GM18502 (cell line): ENCODE results near the gene ZDHHC21.
A peak's percentile ranks its signal among the peaks of the same experiment; 100 is the strongest.

ENCODE experiments used
- ATAC-seq: cut with Tn5 transposase; IDR thresholded peaks from one replicate; pipeline ENCODE4 v1.9.1; 2021; ENCODE audit warnings: mild to moderate bottlenecking; ENCODE audit not compliant: unreplicated experiment, poor library complexity

The ZDHHC21 gene

GRCh38 chr9:14633148-14633547 lies 60.1 kb downstream of the ZDHHC21 start:
- no peak for ATAC-seq

- no peak for ATAC-seq
Measured at GRCh38 chr9:14627513-14627912, 65.7 kb downstream of the ZDHHC21 start.

DNA sequence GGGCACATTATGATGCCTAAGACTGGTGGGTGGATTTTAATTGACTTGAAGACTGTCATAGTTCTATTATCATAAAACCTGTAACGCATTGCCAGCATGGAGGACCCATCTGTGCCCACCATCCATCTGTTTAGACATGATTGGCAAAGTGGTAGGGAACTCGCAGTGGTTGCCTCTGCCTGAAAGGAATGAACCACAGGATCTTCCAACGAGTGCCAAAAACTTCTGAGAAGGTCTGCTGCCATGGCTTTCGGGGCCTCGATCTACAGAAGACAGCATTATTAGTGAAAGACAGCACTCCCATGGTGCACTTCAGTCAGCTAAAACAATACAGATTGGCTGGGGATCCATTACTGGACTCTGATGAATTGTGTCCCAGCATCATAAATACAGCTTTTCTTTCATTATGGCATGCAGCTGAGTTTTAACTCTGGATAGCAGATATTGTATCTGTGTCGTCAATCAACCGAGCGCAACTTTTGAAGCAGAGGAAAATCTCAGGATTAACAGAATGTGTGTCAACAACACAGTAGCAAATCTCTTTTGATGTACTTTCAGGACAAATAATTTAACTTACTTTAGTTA lies 74.3 kb downstream of the ZDHHC21 start:
- ATAC-seq = no peak

GRCh38 chr9:14616188-14616982 lies 76.8 kb downstream of the ZDHHC21 start:
- ATAC-seq = peak; percentile 87

DNA sequence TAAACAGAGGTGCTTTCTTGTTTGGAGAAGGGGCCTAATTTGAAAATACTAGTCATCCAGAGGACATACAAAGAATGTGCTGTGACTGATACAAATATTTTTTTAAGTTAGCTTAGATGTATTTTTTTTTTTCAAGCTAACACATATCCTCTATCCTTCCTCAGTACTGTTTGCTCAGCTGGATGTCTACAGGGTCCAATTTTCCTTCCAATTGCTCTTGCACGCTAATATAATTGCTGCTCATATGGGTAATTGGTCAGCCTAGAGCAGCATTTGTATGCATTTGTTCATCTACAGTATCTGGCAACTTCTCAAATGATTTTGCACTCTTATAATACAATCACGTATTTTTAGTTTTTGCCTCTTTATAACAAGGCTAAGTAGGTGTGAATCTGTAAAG lies 84.7 kb downstream of the ZDHHC21 start:
- no peak for ATAC-seq

GRCh38 chr9:14597171-14597799 lies 95.9 kb downstream of the ZDHHC21 start:
- no peak for ATAC-seq

DNA sequence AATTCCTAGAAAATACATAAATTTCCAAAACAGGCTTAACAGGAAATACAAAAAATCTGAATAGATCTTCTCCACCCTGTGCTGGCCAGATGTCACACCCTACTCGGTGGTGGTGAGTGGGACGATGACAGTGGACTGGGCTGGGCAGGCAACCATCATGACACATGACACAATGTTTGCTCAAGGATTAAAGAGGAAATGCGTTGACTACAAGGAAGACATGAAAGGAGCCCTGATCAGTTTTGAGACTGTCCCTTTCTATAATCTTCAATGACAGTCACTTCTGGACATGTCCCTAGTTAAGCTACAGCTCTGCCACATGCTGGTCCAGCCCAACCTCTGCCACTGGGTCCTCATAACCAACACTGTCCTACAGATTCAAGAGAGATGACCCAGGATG lies 99.8 kb downstream of the ZDHHC21 start:
- ATAC-seq = no peak

DNA sequence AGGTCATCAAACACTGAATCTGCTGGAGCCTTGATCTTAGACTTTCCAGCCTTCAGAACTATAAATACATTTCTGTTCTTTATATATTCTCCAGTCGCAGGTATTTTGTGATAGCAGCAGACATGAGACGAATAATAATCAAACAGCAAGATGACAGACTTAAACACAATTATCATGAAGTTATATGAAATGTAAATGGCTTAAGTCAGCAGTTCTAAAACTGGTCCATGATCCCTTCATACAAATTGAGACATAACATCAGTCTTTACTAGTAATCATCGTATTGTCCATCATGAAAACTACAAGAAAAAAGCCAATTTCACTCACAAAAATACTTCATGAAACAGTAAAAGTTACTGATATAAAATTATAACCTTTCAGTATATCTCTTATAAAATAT lies 101.8 kb downstream of the ZDHHC21 start:
- ATAC-seq = no peak

GRCh38 chr9:14585730-14586473 lies 107.3 kb downstream of the ZDHHC21 start:
- ATAC-seq = peak; percentile 100

DNA sequence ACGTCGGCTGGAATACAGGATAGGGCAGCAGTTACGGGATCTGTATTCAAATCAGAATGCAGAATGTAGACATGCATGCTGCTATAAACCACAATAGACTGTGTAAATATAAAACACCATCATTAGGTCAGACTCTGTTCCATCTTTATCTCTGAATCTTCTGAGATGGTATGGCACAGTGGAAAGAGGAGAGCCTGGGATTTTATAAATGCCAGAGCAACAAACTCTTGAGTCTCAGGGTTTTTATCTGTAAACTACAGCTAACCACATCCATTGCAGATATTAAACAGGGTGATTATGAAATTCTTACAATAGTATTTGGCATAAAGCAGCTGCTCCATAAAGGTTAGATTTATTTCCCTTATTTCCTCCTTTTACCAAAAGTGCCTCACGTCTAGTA lies 108.7 kb downstream of the ZDHHC21 start:
- ATAC-seq = no peak

DNA sequence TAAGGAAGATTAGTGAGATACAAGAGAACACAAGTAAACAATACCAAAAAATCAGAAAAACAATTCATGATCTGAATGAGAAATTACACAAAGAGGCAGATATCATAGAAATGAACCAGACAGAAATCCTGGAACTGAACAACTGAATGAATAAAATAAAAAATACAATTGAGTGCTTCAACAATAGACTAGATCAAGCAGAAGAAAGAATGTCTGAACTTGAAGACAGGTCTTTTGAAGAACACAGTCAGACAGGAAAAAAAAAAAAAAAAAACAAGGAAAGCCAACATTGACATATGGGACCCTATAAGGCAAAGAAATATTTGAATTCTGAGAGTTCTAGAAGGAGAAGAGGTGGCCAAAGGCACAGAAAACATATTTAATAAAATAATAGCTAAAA lies 115.2 kb downstream of the ZDHHC21 start:
- no peak for ATAC-seq

- ATAC-seq = no peak
Measured at GRCh38 chr9:14574173-14574572, 119.1 kb downstream of the ZDHHC21 start.

DNA sequence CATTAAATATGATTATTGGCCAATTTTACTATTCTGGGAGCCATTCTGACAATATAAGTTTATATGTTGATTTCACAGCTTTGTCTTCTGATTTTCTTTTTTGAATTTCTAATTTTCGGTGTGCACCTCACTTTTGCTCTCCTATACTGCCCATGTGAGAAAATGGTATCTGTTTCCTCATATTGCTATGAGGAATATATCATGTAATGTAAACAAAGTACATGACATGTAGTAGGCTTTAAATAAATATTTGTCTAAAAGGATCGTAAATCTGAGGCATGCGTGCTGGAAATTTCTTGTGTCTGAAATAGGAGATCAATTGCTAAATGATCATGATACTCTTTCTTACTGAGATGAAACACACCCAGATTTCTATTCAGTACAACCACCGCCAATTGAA lies 119.9 kb downstream of the ZDHHC21 start:
- ATAC-seq = no peak

- ATAC-seq = no peak
Measured at GRCh38 chr9:14565352-14566016, 127.7 kb downstream of the ZDHHC21 start.

DNA sequence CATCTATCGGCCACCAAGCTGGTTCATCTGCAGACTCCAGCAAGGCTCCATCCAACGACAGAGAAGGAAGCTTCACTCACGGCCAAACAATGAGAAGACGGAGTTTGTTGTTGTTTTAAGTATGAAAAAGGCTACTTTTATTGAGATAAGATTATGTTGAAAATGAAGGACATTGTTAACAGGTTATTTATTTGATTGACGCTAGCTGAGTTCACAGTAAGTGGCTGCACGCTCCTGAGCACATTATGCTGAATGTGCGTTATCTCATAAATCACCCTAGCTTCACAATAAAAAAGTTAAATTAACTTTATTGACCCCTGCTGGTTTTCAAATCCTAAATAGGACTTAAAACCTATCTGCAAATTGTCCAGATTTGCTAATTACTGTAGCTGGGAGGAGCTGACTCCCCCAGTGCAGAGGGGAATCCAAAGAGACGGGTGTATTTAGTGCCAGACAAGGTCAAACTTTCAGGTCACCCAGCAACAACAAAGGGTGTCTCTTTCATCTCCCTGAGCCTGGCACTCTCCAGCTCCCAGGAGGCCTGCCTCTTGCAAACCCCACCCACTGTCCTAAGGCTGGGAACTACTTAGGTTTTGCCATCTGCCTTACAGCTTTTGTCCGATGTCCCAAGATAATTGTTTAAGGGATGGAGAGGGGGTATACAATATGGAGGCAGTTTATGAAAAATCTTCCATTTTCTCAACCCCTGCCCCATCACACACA lies 129.2 kb downstream of the ZDHHC21 start:
- ATAC-seq = no peak

DNA sequence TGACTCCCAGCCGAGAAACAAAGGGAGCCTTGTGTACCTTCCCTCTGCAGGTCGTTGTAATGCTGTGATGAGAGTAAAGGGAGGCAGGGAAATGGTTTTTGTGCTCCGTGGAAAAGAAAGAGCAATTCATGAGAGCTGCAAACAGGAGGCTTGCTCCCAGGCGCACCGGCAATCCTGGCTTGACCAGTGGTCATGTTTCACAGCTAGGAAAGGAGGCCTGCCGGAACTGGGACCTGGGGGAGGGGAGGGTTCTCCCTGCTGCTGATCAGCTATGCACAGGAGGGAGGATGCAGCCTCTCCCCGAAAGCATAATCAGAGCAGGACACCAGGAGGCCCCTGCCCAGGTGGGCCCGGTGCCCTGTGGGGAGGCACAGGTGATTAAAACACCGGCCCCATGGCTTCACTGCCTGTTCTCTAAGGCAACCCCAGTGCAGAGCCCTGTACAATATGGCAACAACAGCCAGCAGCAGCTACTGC lies 131.3 kb downstream of the ZDHHC21 start:
- ATAC-seq = no peak
